Measurements from ENCODE around the gene RBMS3.

DNA sequence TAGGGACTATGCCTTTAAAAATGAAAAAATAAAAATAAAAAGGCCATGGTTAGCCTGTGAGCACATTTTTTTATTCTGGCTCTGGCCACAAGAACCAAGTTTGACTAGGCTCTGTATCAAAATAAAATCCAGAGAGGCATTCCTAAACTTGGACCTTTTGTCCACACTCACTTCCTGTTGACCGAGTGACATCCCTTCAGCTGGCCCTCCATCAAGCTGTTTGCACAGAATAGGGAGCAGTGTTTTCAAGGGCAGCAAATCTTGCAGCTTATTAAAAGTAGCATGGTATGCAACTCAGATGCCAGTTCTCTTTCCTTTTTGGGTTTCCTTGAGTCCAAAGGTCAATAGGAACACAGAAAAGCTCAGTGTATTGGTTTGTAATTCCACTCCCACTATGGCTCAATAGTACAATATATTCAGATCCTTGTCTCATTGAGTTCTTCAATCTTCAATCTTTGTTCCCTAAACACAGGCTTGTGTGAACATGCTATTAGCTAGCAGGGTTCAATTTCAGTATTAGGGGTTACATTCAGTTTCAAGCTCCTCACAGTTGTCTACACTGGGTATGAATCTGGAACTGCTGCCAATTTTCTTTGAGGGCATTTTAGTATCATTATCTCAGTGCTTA, 244.5 kb downstream of the RBMS3 start:
- no peak for TF ChIP-seq EZH2phosphoT487 (IDR thresholded peaks at IDR 0.05; ENCODE audit: borderline replicate concordance, low read depth, low read length)
- TF ChIP-seq, protein P1, sequence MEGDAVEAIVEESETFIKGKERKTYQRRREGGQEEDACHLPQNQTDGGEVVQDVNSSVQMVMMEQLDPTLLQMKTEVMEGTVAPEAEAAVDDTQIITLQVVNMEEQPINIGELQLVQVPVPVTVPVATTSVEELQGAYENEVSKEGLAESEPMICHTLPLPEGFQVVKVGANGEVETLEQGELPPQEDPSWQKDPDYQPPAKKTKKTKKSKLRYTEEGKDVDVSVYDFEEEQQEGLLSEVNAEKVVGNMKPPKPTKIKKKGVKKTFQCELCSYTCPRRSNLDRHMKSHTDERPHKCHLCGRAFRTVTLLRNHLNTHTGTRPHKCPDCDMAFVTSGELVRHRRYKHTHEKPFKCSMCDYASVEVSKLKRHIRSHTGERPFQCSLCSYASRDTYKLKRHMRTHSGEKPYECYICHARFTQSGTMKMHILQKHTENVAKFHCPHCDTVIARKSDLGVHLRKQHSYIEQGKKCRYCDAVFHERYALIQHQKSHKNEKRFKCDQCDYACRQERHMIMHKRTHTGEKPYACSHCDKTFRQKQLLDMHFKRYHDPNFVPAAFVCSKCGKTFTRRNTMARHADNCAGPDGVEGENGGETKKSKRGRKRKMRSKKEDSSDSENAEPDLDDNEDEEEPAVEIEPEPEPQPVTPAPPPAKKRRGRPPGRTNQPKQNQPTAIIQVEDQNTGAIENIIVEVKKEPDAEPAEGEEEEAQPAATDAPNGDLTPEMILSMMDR (conservative IDR thresholded peaks at IDR 0.05; ENCODE audit: low read length): no peak

All from OCI-LY7 (cell line).